ENCODE data around the gene TBX3.

The TBX3 gene

GRCh38 chr12:114696443-114697242 is 12.7 kb upstream of the TBX3 start:
- TF ChIP-seq CSDC2 (CRISPR knock-in tag; IDR thresholded peaks at IDR 0.05) (no peak), TOX (CRISPR knock-in tag; IDR thresholded peaks at IDR 0.05; ENCODE audit: borderline replicate concordance) (no peak), ESRRG (CRISPR knock-in tag; IDR thresholded peaks at IDR 0.05) (no peak), ZNF565 (CRISPR knock-in tag; conservative IDR thresholded peaks at IDR 0.05; ENCODE audit: low read depth) (no peak), TCF4 (CRISPR knock-in tag; IDR thresholded peaks at IDR 0.05; ENCODE audit: borderline replicate concordance) (no peak)
- TF ChIP-seq, protein P1, sequence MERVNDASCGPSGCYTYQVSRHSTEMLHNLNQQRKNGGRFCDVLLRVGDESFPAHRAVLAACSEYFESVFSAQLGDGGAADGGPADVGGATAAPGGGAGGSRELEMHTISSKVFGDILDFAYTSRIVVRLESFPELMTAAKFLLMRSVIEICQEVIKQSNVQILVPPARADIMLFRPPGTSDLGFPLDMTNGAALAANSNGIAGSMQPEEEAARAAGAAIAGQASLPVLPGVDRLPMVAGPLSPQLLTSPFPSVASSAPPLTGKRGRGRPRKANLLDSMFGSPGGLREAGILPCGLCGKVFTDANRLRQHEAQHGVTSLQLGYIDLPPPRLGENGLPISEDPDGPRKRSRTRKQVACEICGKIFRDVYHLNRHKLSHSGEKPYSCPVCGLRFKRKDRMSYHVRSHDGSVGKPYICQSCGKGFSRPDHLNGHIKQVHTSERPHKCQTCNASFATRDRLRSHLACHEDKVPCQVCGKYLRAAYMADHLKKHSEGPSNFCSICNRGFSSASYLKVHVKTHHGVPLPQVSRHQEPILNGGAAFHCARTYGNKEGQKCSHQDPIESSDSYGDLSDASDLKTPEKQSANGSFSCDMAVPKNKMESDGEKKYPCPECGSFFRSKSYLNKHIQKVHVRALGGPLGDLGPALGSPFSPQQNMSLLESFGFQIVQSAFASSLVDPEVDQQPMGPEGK (CRISPR knock-in tag; IDR thresholded peaks at IDR 0.05; ENCODE audit: borderline replicate concordance): no peak
- ATAC-seq: no peak

- TF ChIP-seq ZFP30 (CRISPR knock-in tag; IDR thresholded peaks at IDR 0.05) (no peak), TCF4 (CRISPR knock-in tag; IDR thresholded peaks at IDR 0.05; ENCODE audit: borderline replicate concordance) (no peak), CREB5 (CRISPR knock-in tag; IDR thresholded peaks at IDR 0.05; ENCODE audit: low read depth) (no peak), ZNF70 (CRISPR knock-in tag; IDR thresholded peaks at IDR 0.05) (no peak), ZNF8 (CRISPR knock-in tag; IDR thresholded peaks at IDR 0.05) (no peak), ESRRG (CRISPR knock-in tag; IDR thresholded peaks at IDR 0.05) (no peak), ZNF565 (CRISPR knock-in tag; conservative IDR thresholded peaks at IDR 0.05; ENCODE audit: low read depth) (no peak), ARNTL (CRISPR knock-in tag; IDR thresholded peaks at IDR 0.05; ENCODE audit: borderline replicate concordance, low read depth) (no peak), ZFP3 (CRISPR knock-in tag; IDR thresholded peaks at IDR 0.05) (no peak), GLIS3 (CRISPR knock-in tag; IDR thresholded peaks at IDR 0.05) (no peak), TOX (CRISPR knock-in tag; IDR thresholded peaks at IDR 0.05; ENCODE audit: borderline replicate concordance) (no peak), CSDC2 (CRISPR knock-in tag; IDR thresholded peaks at IDR 0.05) (no peak)
- TF ChIP-seq, protein P2, sequence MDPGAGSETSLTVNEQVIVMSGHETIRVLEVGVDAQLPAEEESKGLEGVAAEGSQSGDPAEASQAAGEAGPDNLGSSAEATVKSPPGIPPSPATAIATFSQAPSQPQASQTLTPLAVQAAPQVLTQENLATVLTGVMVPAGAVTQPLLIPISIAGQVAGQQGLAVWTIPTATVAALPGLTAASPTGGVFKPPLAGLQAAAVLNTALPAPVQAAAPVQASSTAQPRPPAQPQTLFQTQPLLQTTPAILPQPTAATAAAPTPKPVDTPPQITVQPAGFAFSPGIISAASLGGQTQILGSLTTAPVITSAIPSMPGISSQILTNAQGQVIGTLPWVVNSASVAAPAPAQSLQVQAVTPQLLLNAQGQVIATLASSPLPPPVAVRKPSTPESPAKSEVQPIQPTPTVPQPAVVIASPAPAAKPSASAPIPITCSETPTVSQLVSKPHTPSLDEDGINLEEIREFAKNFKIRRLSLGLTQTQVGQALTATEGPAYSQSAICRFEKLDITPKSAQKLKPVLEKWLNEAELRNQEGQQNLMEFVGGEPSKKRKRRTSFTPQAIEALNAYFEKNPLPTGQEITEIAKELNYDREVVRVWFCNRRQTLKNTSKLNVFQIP (CRISPR knock-in tag; IDR thresholded peaks at IDR 0.05; ENCODE audit: borderline replicate concordance, low read depth): no peak
- TF ChIP-seq, protein P3, sequence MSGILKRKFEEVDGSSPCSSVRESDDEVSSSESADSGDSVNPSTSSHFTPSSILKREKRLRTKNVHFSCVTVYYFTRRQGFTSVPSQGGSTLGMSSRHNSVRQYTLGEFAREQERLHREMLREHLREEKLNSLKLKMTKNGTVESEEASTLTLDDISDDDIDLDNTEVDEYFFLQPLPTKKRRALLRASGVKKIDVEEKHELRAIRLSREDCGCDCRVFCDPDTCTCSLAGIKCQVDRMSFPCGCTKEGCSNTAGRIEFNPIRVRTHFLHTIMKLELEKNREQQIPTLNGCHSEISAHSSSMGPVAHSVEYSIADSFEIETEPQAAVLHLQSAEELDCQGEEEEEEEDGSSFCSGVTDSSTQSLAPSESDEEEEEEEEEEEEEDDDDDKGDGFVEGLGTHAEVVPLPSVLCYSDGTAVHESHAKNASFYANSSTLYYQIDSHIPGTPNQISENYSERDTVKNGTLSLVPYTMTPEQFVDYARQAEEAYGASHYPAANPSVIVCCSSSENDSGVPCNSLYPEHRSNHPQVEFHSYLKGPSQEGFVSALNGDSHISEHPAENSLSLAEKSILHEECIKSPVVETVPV (CRISPR knock-in tag; IDR thresholded peaks at IDR 0.05): no peak
- TF ChIP-seq, protein P1 (CRISPR knock-in tag; IDR thresholded peaks at IDR 0.05; ENCODE audit: borderline replicate concordance): no peak
- ATAC-seq: no peak
Observed at GRCh38 chr12:114695305-114695592, 11.3 kb upstream of the TBX3 start.

GRCh38 chr12:114694436-114695304 is 10.7 kb upstream of the TBX3 start:
- no peak for ATAC-seq
- TF ChIP-seq, protein P3 (CRISPR knock-in tag; IDR thresholded peaks at IDR 0.05): no peak
- TF ChIP-seq, protein P2 (CRISPR knock-in tag; IDR thresholded peaks at IDR 0.05; ENCODE audit: borderline replicate concordance, low read depth): no peak
- TF ChIP-seq ZNF8 (CRISPR knock-in tag; IDR thresholded peaks at IDR 0.05): no peak
- no peak for TF ChIP-seq OSR1 (CRISPR knock-in tag; IDR thresholded peaks at IDR 0.05)
- TF ChIP-seq, protein P1 (CRISPR knock-in tag; IDR thresholded peaks at IDR 0.05; ENCODE audit: borderline replicate concordance): no peak
- no peak for TF ChIP-seq CREB5 (CRISPR knock-in tag; IDR thresholded peaks at IDR 0.05; ENCODE audit: low read depth)
- no peak for TF ChIP-seq BACH2 (CRISPR knock-in tag; IDR thresholded peaks at IDR 0.05; ENCODE audit: borderline replicate concordance)
- TF ChIP-seq GLIS3 (CRISPR knock-in tag; IDR thresholded peaks at IDR 0.05): no peak
- no peak for TF ChIP-seq PPARA (CRISPR knock-in tag; IDR thresholded peaks at IDR 0.05; ENCODE audit: borderline replicate concordance)
- TF ChIP-seq ZFP3 (CRISPR knock-in tag; IDR thresholded peaks at IDR 0.05): no peak
- no peak for TF ChIP-seq ZNF70 (CRISPR knock-in tag; IDR thresholded peaks at IDR 0.05)
